Right lobe of liver (tissue), 4 donors: ENCODE results near the gene OTUD7B.

Experiments
- POLR2A ChIP-seq: fragments of 450-650 bp; IDR thresholded peaks from one replicate; pipeline ENCODE4 v1.6.1; 2017; ENCODE audit warnings: antibody characterized with exemption, mild to moderate bottlenecking
- TF ChIP-seq, protein P1 (sequence below), 4 donors: fragments of 200-600 bp in 3 of 4; fragments of 450-650 bp in 1 of 4; IDR thresholded peaks; one replicate each; pipeline versions ENCODE4 v1.5.1 to v1.8.0; 2016 to 2022; ENCODE audit warnings: antibody characterized with exemption in 4 of 4, mild to moderate bottlenecking in 2 of 4
- donor health status: DM: no; HTN: no; CAD: no.
- donor health status: DM: no; HTN: no; CAD: no.
- donor health status: DM: no; HTN: yes; CAD: no.

DNA sequence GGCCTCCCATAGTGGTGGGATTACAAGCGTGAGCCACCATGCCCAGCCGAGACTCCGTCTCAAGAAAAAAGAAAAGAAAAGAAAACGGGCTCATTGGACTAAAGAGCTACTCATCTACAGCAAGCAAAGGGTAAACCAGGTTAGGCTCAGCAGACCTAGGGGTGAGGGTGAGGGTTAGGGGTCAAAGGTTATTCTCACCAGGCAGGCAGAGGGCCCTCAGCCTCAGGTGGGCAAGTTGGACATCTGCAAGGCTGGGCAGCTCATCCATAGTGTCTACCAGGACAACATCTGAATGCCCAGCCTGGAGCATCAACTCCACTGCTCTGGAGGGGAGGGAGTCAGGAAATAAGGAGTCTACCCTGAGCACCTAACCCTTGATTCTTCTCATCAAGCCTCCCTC, 77.3 kb downstream of the OTUD7B start:
- no peak for TF ChIP-seq POLR2A
- TF ChIP-seq, protein P1, sequence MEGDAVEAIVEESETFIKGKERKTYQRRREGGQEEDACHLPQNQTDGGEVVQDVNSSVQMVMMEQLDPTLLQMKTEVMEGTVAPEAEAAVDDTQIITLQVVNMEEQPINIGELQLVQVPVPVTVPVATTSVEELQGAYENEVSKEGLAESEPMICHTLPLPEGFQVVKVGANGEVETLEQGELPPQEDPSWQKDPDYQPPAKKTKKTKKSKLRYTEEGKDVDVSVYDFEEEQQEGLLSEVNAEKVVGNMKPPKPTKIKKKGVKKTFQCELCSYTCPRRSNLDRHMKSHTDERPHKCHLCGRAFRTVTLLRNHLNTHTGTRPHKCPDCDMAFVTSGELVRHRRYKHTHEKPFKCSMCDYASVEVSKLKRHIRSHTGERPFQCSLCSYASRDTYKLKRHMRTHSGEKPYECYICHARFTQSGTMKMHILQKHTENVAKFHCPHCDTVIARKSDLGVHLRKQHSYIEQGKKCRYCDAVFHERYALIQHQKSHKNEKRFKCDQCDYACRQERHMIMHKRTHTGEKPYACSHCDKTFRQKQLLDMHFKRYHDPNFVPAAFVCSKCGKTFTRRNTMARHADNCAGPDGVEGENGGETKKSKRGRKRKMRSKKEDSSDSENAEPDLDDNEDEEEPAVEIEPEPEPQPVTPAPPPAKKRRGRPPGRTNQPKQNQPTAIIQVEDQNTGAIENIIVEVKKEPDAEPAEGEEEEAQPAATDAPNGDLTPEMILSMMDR (IDR thresholded peaks at IDR 0.05), result no peak
